Measurements from ENCODE around the gene SESTD1.
"Not testable (repeated sequence)": the region's sequence is repeated elsewhere in the genome, so short reads cannot be mapped to it uniquely, and the experiment has no call there.

Gene SESTD1

DNA sequence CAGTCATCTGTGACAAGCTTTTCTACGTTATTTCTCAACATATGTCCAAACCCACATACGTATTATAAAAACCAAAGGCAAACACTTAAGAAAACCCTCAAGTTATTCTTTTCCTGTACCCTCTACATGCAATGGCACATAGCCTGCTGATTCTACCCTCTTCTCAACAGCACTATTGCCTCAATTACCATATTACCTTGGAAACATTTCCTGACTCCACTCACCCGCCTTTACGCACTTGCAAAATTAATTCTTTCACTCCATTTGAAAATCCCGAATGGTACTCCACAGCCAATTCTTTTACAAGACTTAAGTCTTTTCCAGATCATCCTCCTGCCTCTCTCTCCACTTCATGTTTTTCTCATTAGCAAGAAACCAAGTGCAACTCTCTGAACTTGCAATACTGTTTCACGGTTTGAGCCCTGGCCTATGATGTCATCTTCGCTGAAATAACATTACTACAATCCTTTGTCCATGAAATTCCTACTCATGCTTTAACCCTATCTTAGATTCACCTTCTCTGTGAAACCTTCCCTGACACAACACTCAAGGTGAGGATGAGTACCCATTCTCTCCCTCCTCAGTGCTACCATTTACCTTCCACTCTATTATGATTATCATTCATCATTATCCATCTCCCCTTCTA lies 29.0 kb downstream of the SESTD1 start:
- no peak for DNase-seq

DNA sequence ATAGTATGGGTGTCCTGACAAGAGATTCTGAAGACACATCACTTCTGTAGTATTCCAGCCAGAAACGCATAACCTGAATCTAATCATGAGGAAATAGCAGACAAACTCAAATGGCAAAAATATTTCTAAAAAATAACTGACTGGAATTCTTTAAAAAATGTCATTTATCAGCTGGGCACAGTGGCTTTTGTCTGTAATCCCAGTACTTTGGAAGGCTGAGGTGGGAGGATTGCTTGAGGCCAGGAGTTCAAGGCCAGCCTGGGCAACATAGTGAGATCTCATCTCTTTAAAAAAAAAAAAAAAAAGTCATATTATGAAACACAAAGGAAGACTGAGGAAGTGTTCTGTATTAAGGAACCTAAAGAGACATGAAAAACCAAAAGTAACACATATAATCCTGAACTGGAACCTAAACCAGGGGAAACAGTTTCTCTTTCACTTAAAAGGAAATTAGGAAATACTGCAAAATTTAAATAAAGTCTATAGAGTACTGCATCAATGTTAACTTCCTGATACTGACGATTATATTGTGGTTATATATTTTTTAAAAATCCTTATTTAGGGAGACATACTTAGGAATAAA lies 29.9 kb downstream of the SESTD1 start:
- DNase-seq: no peak

DNA sequence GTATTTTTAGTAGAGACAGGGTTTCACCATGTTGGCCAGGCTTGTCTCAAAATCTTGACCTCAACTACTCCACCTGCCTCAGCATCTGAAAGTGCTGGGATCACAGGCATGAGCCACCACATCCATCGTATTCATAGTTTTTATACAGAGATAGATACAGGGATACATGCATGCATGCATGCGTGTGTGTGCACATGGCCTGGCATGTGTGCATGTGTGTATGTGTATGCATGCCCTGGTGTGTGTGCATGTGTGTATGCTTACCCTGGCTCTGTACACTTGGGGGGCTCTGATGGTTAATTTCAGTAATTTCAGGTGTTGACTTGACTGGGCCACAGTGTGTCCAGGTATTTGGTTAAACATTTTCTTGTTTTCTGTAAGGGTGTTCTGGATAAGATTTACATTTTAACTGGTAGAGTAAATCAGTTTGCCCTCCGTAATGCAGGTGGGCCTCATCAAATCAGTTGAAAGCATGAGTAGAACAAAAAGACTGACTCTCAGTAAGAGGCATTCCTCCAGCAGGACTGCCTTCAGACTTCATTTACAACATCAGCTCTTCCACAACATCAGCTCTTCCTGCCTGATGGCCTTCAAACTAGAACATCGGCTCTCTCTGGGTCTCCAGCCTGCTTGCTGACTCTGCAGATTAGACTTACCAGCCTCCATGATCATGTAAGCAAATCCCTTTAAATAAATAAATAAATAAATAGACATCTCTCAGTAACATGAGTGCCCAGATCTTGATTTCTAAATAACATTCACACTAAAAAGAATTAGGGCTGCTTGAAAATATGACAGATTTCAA lies 30.8 kb downstream of the SESTD1 start:
- DNase-seq: no peak

GRCh38 chr2:179233083-179233490 lies 31.5 kb downstream of the SESTD1 start:
- no peak for DNase-seq

DNA sequence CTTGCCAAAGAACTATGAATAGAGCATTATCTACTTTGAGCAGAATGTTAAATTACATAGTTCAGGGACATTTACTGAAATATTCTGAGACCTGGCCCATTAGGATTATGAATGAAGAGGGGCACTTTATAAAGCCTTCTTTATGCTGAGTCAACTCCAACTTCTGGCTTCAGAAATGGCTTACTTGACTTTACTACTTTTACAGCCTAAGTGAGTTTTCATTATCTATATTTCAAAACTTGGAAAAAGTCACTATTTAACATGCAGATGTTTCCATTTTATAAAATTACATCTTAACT lies 37.7 kb downstream of the SESTD1 start:
- DNase-seq: no peak

- no peak for DNase-seq
These were observed 38.2 kb downstream of the SESTD1 start for GRCh38 chr2:179226203-179226960.

GRCh38 chr2:179224361-179224760 lies 40.3 kb downstream of the SESTD1 start:
- DNase-seq: no peak

- no peak for DNase-seq
These were observed 42.6 kb downstream of the SESTD1 start for GRCh38 chr2:179222076-179222475.

DNA sequence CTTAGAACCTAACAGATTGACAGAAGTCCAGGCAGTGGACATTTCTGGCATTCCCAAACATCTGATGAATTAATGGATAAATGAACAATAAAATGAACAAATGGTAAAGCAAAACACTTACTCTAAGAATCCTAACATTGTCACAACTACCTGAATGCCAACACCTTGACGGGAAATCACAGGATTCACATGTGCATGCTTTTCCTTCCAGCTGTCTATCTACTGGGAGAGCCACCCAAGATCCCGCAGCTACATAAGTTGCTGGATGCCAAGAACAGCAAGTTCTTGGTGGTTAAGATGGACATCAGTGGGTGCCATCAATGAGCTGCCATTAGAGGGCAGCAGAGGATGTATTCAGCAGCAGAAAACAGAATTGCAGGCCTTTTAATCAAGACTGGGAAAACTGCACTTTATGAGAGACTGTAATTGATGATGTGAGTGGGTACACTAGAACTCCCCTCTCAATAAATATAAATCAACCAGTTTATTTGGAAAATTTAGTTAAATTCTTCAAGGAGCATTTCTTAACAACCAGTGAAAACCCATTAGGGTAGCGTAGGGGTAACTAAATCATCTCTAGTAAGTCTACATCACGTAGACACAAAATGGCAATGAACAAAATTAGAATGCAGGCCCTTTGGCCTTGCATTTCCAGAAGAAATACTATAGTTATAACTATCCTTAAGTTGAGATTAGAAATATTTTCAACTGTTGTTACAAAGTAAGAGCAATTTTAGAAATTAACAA lies 45.6 kb downstream of the SESTD1 start:
- DNase-seq: peak; percentile 52 to 53

- DNase-seq: not testable (repeated sequence)
These were observed 50.0 kb downstream of the SESTD1 start for GRCh38 chr2:179214671-179215070.

DNA sequence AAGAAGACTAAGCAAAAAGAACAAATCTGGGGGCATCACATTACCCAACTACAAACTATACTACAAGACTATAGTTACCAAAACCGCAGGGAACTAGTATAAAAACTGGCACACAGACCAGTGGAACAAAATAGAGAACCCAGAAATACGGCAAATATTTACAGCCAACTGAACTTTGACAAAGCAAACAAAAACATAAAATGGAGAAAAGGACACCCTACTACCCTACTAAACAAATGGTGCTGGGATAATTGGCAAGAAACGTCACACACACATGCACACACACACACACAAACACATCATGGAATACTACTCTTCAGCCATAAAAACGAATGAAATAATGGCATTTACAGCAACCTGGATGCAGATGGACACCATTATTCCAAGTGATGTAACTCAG lies 53.3 kb downstream of the SESTD1 start:
- no peak for DNase-seq

GRCh38 chr2:179208277-179208676 lies 56.4 kb downstream of the SESTD1 start:
- not testable (repeated sequence) for DNase-seq

- no peak for DNase-seq
These were observed 57.6 kb downstream of the SESTD1 start for GRCh38 chr2:179207047-179207446.

GRCh38 chr2:179201869-179202268 lies 62.8 kb downstream of the SESTD1 start:
- no peak for DNase-seq

GRCh38 chr2:179195926-179196590 lies 68.6 kb downstream of the SESTD1 start:
- DNase-seq: not testable (repeated sequence)

GRCh38 chr2:179195141-179195540 lies 69.5 kb downstream of the SESTD1 start:
- no peak for DNase-seq

DNA sequence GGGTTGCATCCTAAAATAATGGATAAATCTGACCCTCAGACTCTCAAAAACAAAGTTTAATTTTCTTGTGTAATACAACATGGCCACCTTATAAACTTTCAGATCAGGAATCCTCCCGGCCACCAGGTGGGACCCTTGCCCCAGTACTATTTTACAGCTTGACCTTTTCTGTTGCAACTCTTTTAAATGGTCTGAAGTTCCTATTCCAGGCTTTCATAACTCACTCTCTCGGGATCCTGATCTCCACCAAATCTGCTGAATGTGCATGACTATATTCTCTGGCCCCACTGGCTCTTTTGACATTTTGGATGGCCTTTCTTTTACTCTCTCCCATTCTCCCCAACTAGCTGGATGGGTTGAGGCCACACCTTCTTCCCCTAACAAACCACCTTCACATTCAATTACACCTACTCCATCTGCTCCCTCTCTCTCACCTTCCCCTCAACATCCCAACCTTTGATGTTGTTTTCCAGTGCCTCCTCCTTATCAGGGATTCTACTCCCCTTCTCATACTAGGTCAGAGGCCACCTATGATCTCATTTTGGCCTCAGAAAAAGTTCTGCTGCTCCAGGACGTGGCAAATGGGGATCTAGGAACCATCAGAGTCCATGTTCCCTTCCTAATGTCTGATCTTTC lies 70.8 kb downstream of the SESTD1 start:
- no peak for DNase-seq

DNA sequence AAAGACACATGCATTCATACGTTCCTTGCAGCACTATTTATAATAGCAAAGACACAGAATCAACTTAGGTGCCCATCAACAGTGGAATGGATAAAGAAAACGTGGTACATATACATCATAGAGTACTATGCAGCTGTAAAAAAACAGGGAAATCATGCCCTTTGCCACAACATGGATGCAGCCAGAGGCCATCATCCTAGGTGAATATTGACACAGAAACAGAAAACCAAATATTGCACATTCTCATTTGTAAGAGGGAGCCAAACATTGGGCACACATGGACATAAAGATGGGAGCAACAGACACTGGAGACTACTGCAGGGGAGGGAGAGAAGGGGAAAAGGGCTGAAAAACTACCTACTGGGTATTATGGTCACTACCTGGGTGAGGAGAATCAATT lies 73.5 kb downstream of the SESTD1 start:
- no peak for DNase-seq

- DNase-seq: no peak
These were observed 78.5 kb downstream of the SESTD1 start for GRCh38 chr2:179186126-179186525.

GRCh38 chr2:179184610-179185009 lies 80.0 kb downstream of the SESTD1 start:
- no peak for DNase-seq

DNA sequence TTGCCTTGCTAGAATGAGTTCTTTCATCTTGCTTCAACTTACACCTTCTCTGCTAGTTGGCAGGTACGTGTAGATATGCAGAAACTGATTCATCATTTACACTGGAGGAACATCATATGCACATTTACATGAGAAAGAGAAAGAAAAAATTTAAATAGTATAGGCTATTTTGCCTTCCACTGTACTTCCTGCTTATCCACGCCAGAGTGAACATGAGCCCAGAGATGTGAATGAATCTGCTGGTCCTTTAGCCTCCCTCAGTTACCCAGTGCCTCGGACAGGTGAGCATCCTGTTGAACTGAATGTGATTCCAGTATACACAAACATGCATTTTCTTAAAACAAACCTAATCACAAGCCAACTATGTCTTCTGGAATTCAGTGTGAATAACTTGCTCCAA lies 83.6 kb downstream of the SESTD1 start:
- DNase-seq: no peak

GRCh38 chr2:179180242-179180641 lies 84.4 kb downstream of the SESTD1 start:
- DNase-seq: no peak

All from CD4-positive, alpha-beta T cell treated with Interleukin-4 for 1 hour (primary cell).